ENCODE results near the gene IMMP1L.

DNA sequence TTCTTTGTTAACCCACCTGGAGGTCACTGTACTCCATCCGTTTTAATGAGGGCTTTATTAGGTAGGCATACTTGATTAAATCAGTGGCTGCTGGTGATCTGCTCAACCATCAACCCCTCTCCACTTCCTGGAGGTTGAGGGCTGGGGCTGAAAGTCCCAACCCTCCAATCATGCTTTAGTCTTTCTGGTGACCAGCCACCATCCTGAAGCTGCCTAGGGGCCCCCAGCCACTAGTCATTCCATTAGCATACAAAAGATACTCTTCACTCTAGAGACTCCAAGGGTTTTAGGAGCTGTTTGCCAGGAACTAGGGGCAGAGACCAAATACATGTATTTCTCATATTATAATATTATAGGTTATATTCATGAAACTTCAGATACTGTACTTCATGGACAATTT is 126.3 kb downstream of the IMMP1L start:
- TF ChIP-seq CTCF (conservative IDR thresholded peaks at IDR 0.05; ENCODE audit: low read length), result no peak
- TF ChIP-seq EZH2phosphoT487 (IDR thresholded peaks at IDR 0.05; ENCODE audit: borderline replicate concordance, low read depth, low read length), result no peak
